Stimulated activated CD4-positive, alpha-beta T cell treated with anti-CD3 and anti-CD28 coated beads, TNF-alpha, amount 100 ng/mL, for 1 hour (primary cell): ENCODE measurements around the gene ZNF831.

Source experiments
- DNase-seq, 3 donors: peaks; one replicate each; pipeline ENCODE4 v3.0.0-alpha.2; 2020; ENCODE audit warnings: low read depth in 3 of 3, low spot score in 1 of 3

ZNF831 gene

DNA sequence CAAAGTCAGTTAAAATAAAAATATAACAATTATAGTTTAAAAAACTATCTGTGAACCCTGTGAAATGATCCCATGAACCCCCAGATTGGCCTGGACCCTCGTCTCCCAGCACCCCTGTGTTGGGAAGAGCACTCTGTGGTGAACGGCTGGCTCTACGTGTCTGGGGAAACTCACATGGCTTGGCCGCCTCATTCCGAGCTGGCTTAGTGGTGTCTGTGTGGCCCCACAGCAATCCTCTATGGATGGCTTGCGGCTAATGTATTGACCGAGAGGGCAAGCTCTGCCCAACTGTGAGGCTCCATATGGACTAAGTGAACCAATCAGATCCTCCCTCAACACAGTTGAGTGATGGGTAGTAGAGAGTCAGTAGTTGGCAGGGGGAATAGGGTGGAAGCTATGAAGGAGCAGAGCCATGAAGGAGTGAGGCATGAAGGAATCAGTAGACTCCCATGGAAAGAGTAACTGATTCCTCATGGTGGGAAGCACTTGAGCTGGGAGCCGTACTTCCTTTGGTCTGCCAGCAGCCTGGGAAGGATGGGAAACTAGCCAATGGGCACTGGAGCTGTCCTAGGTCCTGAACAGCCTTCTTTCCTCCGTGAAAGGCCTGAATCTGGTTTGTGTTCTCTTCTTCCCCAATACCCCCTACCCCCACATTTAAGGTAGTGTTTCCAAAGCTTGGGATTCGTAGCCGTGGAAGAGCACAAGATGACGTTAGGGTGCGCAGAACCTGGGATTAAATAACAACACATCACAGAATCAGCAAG lies 21.6 kb upstream of the ZNF831 start:
- no peak for DNase-seq

DNA sequence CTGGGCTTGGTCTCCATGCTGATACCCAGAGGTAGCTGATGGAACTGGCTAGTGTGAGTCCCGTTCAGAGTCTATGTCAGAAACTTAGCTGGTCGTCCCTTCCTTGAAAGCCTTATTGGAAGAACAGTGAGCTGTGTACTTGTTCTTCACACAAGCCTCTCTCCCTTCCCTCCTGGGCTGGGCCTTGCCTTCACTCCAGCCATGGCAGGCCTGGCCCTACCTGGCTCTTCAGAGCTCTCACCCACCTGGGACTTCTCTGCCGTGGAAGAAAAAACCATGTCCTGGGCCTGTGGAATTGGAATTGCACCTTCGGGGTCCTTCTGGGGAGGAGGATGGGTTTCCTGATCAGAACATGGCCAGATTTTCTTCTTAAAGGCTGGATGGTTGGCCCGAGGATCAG lies 20.3 kb upstream of the ZNF831 start:
- no peak for DNase-seq

DNA sequence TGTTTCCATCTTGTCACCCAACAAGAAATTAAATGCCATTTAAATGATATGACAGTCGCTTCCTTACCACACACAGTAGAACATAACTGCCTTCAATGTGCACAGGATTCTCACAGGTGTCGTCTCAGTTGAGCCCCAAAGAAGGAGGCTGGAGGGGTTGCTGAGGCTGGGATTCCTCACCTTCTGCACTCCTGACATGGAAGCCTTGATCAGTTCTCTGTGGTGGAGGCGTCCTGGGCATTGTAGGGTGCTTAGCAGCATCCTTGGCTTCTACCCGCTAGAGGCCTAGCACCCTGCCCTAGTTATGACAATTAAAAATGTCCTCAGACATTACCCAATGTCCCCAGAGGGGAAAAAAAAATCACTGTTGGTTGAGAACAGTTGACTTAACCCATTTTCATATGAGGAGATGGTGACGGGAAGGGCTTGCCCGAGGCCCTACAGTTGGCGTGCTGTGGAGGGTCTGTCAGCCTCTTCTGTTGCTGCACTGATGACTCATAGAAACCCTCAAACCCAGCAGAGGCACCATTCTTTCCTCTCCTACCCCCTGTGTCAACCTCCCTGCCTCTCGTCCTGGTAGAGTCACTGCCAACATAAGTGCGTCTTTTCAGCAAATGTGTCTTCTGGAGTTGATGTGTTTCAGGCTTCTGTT lies 19.3 kb upstream of the ZNF831 start:
- DNase-seq: no peak

DNA sequence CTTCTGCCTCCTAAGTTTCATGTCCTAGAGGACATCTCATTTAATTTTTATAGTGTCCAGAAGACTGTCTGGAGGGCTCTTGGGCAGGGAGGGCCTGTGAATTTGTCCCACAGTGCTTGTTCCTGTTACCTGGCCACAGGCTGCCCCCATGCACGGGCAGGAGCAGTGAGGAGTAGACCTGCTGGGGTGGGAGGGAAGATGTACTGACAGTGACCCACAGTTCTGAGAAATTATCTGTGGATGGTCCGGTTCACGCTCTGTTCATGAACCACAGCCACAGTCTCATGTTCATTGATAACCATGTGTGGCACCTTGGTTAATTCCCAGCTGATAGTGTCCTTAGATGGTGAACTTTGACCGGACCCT lies 18.8 kb upstream of the ZNF831 start:
- no peak for DNase-seq

DNA sequence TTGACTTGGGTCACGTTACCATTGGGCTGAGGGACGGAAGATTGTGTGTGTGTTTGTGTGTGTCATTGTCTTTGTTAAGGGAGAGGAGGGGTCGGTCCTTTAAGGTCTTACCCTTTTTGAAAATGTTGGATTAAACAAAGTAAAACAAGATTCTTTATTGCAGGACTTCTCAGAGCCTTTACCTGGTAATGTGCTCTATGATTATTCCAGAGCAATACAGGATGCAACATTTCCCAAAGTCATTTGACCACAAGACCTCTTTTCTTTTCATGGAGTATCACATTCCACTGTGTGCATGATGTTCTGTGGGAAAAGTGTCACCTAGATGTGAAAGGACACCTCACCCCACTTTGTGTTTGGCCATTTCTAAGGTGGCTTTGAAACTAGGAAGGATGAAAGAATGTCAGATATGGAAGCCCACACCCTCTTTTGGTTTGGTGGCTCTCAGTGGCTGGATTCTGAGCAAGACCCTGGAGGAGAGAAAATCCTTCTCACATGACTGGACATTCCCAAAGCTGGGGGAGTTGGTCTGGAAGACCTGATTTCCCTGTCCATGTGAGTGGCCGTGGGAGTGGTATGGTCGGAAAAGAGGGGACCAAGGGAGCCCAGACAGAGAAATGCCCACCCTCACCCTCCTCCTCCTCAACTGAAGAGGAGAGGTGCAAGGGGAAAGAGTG lies 18.2 kb upstream of the ZNF831 start:
- DNase-seq: no peak

DNA sequence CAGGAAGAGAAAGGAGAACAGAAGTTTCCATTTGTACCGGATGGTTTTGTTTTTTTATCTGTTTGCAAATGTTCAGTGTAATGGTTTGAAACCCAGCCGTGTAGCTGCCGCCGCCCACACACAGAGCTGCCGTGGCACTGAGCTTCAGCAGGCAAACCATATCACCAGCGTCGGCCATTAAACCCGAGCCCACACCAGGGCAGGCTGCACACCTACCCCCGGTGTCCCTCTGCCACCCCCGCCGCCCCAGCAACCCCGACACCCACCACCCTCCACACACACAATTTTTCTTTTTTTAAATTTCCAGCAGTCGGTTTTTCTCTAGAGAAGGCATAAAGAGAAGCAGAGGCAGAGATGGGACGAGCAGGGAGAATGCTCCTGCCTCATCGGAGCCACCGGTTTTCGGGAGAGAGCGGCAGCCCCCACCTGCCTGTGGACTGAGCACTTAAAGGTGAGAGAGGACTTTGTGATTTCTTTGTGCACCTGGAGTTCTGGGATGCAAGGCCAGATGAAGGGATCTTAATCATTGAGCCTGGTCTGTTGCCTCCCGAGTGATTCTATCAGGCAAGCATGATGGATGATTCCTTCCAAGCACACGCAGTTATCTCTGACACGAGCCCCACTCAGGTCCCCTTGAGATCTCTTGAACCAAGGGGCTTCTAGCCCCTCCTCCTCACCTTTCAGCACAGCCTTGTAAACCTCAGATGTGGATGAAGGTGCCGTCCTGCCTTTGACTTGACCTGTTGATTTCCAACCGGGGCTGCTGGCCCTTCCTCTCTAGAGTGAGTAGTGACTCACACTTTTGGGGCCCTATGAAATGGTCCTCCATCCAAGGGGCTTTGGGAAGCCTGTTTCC lies 17.5 kb upstream of the ZNF831 start:
- peak in 1 of 3 donors; percentile 58 for DNase-seq

GRCh38 chr20:59146780-59147565 lies 16.6 kb upstream of the ZNF831 start:
- no peak for DNase-seq

GRCh38 chr20:59147586-59147985 lies 16.0 kb upstream of the ZNF831 start:
- DNase-seq: no peak

DNA sequence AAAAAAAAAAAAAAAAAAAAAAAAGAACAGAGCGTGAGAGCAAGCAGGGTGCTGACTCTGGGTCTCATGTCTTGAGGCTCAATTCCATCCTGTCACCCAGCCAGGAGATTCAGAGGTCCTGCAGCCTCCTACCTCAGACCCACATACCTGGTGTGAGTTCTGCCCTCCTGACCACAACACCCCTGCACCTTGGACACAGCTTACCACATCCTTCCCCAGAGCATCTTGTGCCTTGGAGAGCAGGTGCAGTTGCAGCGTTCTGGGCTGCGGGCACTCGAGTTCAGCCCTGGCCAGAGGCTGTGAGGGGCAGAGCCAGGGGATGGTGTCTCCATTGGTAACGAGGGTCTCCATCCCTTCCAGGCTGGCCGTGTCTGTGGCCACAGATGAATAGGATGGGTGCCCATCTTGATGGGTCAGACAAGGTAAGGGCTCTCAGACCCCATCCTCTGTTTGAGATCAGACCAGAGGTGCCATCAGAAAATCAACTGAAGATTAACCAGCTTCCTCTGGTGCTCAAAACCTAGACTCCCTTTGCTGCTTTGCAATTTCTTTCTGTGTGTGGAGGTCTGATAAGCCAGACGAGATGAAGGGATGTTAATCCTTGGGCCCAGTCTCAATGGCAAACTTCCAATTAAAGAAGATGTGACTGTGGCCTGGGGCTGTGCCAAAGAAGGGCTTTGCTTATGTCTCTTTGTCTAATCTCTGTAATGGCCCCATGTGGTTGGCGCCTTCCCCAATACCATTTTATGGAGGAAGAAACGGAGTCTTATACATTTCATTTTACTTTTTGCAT lies 14.7 kb upstream of the ZNF831 start:
- DNase-seq: no peak

- DNase-seq: peak in 2 of 3 donors; percentile 38 to 45
These were observed 13.7 kb upstream of the ZNF831 start for GRCh38 chr20:59149678-59150504.

- no peak for DNase-seq
These were observed 12.8 kb upstream of the ZNF831 start for GRCh38 chr20:59150821-59151251.

- DNase-seq: no peak
These were observed 12.2 kb upstream of the ZNF831 start for GRCh38 chr20:59151391-59151790.

DNA sequence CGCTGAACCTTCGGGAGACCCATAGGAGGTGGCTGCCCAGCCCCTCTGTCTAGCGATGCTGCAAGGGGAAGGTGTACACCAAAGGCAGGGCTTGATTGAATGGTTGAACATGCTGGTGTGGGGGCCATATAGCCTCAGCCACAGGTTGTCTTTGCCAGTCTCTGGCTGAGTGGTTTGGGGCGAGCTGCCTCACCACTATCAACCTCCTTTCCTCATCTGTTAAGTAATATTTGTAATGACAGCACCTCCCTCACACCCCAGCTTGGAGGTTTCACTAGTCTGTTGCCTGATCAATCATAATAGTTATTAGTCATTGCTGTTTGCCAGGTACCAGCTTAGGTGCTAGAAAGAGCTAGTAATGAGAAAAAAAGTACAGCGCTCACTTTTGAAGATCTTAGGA lies 11.8 kb upstream of the ZNF831 start:
- no peak for DNase-seq

GRCh38 chr20:59152559-59153354 lies 10.9 kb upstream of the ZNF831 start:
- no peak for DNase-seq

DNA sequence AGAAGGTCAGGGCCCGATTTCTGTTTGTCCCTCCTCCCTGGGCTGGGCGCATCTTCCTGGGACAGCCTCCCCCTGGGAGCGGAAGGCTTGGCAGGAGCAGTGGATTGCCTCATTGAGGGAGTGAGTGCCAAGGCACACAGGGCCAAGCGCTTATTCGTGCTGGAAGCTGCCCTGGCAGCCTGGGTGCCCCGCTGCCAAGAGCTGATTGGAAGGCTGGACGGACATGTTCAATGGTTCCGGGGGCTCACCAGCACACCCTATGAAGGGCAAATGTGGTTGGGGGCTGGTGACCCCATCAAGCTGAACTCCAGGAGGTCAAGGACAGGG lies 10.3 kb upstream of the ZNF831 start:
- no peak for DNase-seq

GRCh38 chr20:59153832-59154231 lies 9.8 kb upstream of the ZNF831 start:
- no peak for DNase-seq

- DNase-seq: no peak
These were observed 9.2 kb upstream of the ZNF831 start for GRCh38 chr20:59154317-59155013.

GRCh38 chr20:59157064-59157463 lies 6.6 kb upstream of the ZNF831 start:
- DNase-seq: no peak
